SJCRH30 (cell line): ENCODE data around the gene TMEM39A. TPM values are rescaled to one million over a fixed set of nuclear protein-coding genes. Genes with fewer than 3 reads are reported as not detected.

Experiments used
- DNase-seq, 2 experiments: peaks; one replicate each; pipeline ENCODE4 v3.0.0-alpha.2; 2015 to 2020
- H3K27ac ChIP-seq: fragments of 250-450 bp; sonication (Bioruptor Pico); 2 replicates; pipeline ENCODE4 v1.5.1; 2020; ENCODE audit warnings: mild to moderate bottlenecking, moderate library complexity
- H3K27me3 ChIP-seq: fragments of 250-450 bp; sonication (Bioruptor Pico); 2 replicates; pipeline ENCODE4 v1.5.1; 2020; ENCODE audit warnings: mild to moderate bottlenecking, moderate library complexity
- H3K36me3 ChIP-seq: fragments of 250-450 bp; sonication (Bioruptor Pico); 2 replicates; pipeline ENCODE4 v1.5.1; 2020; ENCODE audit warnings: mild to moderate bottlenecking, moderate library complexity
- H3K4me1 ChIP-seq: fragments of 250-450 bp; sonication (Bioruptor Pico); 2 replicates; pipeline ENCODE4 v1.5.1; 2020; ENCODE audit warnings: mild to moderate bottlenecking, moderate library complexity
- H3K4me3 ChIP-seq: fragments of 250-450 bp; sonication (Bioruptor Pico); 2 replicates; pipeline ENCODE4 v1.5.1; 2020; ENCODE audit warnings: mild to moderate bottlenecking, moderate library complexity
- H3K9me3 ChIP-seq: fragments of 250-450 bp; sonication (Bioruptor Pico); replicated peaks from 2 replicates; pipeline ENCODE4 v1.5.1; 2020; ENCODE audit warnings: mild to moderate bottlenecking, moderate library complexity
- total RNA-seq: library from RNA; depleted of rRNA; stranded (reverse); fragments of >200 nt; shearing (Covaris generic); gene quantifications from 2 replicates; pipeline ENCODE4 v1.2.3, GENCODE V29; 2014

The TMEM39A gene
- total RNA-seq, 1 experiment from 2014 or later: 38.7 TPM

DNA sequence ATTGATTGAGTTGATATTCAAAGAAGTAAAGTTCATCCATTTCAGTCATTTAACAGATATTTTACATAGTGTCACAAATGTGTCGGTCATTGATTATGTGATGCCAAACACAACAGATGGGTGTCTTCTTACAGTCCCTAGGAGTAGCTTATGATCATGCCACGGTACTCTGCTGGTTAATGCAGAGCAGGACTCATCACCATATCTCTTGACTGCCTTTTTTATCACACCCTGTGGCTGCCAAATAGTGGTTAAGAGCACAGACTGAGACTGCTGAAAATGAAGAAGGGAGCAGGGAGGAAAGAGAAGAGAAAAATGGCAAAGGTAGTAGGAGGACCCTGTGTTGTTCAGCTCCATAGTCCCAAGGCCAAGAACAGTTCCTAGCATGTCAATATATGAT lies 22.1 kb upstream of the TMEM39A start:
- Histone ChIP-seq H3K4me3 (no peak overlapping the region), H3K27ac (no peak overlapping the region), H3K4me1 (no peaks in the 10 kb centered on the region), H3K36me3 (peaks cover 24% of the 10 kb centered on the region), H3K9me3 (no peaks in the 10 kb centered on the region), H3K27me3 (no peaks in the 10 kb centered on the region)
- no peak for DNase-seq

DNA sequence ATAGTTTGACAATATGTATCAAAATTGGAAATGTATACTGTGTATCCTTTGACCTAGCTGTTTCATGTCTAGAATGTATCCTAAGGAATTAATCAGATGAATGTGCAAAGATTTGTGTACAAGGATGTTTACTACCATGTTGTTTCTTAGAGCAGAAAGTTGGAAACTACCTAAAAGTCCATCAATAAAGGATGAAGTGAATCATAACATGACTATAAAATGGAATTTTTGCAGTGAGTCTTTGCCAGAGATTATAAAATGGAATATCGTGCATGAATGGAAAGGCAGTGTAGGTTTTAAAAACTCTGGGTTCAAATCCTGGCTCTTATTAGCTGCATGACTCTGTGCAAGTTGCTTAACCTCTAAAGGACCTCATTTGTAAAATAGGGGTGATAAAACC lies 19.7 kb upstream of the TMEM39A start:
- Histone ChIP-seq H3K27ac (no peak overlapping the region), H3K4me3 (no peak overlapping the region), H3K9me3 (no peaks in the 10 kb centered on the region), H3K36me3 (peaks cover 25% of the 10 kb centered on the region), H3K4me1 (no peaks in the 10 kb centered on the region), H3K27me3 (no peaks in the 10 kb centered on the region)
- no peak for DNase-seq

DNA sequence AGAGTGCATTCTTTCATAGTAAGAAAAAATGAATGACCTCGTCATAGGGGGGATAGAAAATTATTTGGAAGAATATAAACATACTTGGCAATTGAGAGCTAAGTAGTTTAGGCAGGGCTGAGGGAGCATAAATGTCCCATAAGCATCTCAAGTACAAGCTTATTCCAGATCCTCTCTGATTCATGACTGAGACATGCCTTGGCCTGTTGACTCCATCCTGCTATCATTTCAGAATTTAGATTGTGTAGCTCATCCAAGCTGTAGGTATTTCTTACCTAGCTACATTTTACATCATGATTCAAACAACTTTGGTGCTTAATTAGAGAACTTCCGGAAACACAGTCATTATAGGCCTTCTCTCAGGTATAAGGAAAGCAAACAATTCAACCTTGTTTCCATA lies 17.7 kb upstream of the TMEM39A start:
- DNase-seq: no peak
- Histone ChIP-seq H3K9me3 (no peaks in the 10 kb centered on the region), H3K4me3 (no peak overlapping the region)

DNA sequence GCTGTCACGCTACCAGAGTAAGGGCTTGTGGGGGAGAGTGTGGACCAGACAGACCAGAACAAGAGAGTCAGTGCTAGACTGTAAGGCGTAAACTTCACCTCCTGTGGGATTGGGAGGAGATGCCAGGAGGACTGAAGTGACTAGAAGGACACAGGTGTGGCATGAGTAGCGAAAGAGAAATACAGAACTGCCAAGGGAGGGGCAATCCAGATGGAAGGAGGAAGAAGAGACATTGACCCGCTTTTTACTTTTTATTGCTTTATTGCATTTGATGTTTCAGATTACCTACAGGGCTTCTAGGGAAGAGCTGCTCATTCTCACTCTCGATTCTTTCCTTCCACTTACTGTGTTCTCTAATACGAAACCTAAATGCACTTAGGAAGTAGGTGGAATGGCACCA lies 7.5 kb upstream of the TMEM39A start:
- H3K9me3 ChIP-seq: no peaks in the 10 kb centered on the region
- no peak for DNase-seq
- peaks cover 5% of the 10 kb centered on the region for H3K36me3 ChIP-seq

More for the DNA sequence above, 17.7 kb upstream of the TMEM39A start:
- Histone ChIP-seq H3K27ac (no peak overlapping the region), H3K4me1 (no peaks in the 10 kb centered on the region), H3K27me3 (no peaks in the 10 kb centered on the region), H3K36me3 (peaks cover 17% of the 10 kb centered on the region)

DNA sequence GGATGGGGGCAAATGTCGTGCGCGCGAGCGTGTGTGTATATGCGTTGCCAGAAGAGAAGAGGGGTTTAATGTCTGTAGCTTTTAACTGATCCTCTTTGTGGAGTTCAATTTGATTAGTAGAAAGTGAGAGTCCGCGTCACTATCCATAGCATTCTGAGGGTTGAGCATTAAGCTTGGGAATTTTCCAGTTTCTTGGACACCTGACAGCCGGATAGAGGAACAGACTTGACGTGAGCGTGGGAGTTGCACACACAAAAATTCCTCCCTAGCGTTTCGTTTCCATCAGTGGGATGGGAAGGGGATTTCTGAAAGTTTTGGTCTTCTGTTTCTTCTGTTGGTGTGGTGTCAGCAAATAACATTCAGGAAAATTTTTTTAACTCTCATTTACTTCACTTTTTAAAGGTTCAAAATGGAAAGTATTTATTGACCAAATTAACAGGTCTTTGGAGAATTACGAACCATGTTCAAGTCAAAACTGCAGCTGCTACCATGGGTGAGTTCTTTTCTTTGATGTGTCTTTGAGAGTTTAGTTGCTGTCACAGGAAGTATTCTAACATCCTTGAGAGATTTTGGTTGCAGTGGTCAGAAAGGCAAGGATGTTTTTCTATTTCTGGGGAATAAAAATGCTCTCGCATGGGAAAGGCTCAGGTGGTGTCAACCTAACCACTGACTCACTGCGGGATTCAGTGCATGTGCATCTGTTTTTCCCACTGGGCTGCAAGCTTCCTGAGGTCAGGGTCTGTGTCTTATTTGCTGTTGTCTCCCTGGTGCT lies 6.2 kb upstream of the TMEM39A start:
- Histone ChIP-seq H3K4me1 (no peaks in the 10 kb centered on the region; the same call in 1 of the 2 replicates), H3K4me3 (peak overlapping the region; percentile 94), H3K27ac (peak overlapping the region; percentile 61; the same call in 1 of the 2 replicates), H3K36me3 (no peaks in the 10 kb centered on the region; the same call in none of the 2 replicates), H3K9me3 (no peaks in the 10 kb centered on the region), H3K27me3 (no peaks in the 10 kb centered on the region)
- DNase-seq: no peak

More for the DNA sequence above, 7.5 kb upstream of the TMEM39A start:
- H3K4me1 ChIP-seq: no peaks in the 10 kb centered on the region; the same call in 1 of the 2 replicates
- H3K27ac ChIP-seq: no peak overlapping the region
- no peaks in the 10 kb centered on the region for H3K27me3 ChIP-seq
- no peak overlapping the region for H3K4me3 ChIP-seq

DNA sequence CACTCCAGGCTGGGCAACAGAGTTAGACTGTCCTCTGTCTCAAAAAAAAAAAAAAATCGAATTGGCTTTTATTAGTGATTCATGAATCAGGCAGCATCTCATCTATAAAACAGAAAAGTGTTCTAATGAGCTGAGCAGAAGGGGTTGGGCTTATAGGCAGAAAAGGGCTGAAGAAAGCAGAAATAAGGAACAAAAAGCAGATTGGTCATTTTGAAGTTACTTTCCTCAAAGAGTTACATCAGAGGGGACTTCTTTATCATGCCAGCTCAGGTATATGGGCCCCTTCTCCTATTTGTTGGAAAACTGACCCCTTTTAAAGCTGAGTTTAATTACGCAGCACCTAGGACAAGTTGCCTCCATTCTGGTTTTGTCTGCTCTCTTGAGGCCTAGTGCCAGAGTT lies 4.6 kb upstream of the TMEM39A start:
- Histone ChIP-seq H3K4me3 (peak overlapping the region; percentile 94), H3K4me1 (no peaks in the 10 kb centered on the region; the same call in 1 of the 2 replicates), H3K36me3 (no peaks in the 10 kb centered on the region; the same call in 1 of the 2 replicates), H3K27ac (peak overlapping the region; percentile 61; the same call in 1 of the 2 replicates), H3K9me3 (no peaks in the 10 kb centered on the region), H3K27me3 (no peaks in the 10 kb centered on the region)
- DNase-seq: no peak

DNA sequence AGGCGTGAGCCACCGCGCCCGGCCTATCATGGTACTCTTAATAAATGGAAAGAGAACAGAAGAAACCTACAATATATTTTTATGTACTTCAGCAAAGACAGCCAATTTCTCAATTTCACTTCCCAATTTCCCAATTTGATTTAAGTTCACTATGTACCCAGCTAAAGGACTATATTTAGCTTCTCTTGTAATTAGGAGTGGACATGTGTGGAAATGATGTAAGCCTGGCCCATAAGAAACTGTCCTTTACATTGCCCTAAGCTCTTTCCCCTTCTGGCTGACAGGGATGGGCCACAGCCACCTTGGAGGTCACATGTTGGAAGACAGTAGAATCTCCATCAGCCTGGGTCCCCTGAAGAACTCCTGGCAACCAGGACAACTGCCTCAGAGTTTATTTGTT lies 6.2 kb downstream of the TMEM39A start:
- H3K4me1 ChIP-seq: 0 out of 2 replicates have a peak, but pooled peaks cover 4% of the 10 kb centered on the region
- no peaks in the 10 kb centered on the region for H3K9me3 ChIP-seq
- no peak overlapping the region for H3K27ac ChIP-seq
- H3K36me3 ChIP-seq: peaks cover 80% of the 10 kb centered on the region
- no peak overlapping the region for H3K4me3 ChIP-seq
- H3K27me3 ChIP-seq: no peaks in the 10 kb centered on the region
- DNase-seq: no peak

DNA sequence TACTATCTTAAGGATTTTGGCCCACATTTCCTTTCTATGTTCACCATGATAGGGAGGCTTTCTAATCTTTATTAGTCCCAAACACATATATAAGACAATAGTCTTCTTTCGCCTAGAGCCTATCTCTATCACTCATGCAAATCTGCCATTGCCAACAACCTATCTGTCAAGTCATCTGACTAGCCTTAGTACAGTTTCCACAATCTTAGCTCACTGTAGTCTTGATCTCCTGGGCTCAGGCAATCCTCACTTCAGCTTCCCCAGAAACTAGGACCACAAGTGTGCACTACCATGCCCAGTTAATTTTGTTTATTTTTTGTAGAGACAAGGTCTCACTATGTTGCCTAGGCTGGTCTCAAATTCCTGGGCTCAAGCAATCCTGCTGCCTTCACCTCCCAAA lies 6.9 kb downstream of the TMEM39A start:
- peaks cover 80% of the 10 kb centered on the region for H3K36me3 ChIP-seq
- H3K27ac ChIP-seq: no peak overlapping the region
- no peaks in the 10 kb centered on the region for H3K27me3 ChIP-seq
- no peaks in the 10 kb centered on the region for H3K9me3 ChIP-seq
- no peak overlapping the region for H3K4me3 ChIP-seq
- no peaks in the 10 kb centered on the region for H3K4me1 ChIP-seq
- no peak for DNase-seq

DNA sequence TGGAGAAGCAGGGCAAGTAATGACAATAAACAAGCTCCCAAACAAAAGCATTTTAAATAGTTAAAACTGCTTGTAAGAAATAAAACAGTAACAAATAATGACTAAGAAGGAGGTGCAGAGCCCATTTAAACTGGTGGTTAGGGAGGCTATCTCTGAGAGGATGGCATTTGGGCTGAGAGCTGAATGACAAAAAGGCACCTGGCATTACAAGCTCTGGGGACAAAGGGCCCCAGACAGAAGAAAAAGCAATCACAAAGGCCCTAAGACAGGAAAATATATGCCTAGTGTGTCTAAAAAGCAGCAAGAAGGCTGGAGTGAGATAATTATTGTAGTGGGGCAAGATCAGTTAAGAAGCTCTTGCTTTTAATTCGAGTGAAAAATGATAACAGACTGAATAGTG lies 9.6 kb downstream of the TMEM39A start:
- Histone ChIP-seq H3K4me3 (no peak overlapping the region), H3K27ac (no peak overlapping the region), H3K27me3 (no peaks in the 10 kb centered on the region), H3K9me3 (no peaks in the 10 kb centered on the region), H3K36me3 (peaks cover 78% of the 10 kb centered on the region), H3K4me1 (no peaks in the 10 kb centered on the region)
- DNase-seq: no peak

DNA sequence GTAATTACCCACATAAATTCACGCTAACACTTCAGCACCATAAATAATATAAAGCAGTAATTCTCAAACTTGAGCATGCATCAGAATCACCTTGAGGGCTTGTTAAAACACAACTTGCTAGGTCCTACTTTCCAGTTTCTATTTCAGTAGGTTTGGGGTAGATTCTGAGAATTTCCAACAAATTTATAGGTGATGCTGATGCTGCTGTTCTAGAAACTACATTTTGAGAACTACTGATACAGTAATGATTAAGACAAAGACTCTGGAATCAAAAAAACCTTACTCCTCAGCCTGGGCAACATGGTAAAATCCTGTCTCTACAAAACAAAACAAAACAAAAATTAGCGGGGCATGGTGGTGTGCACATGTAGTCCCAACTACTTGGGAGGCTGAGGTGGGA lies 18.8 kb downstream of the TMEM39A start:
- H3K27me3 ChIP-seq: no peaks in the 10 kb centered on the region
- H3K4me3 ChIP-seq: no peak overlapping the region
- H3K4me1 ChIP-seq: no peaks in the 10 kb centered on the region
- H3K27ac ChIP-seq: no peak overlapping the region
- H3K36me3 ChIP-seq: peaks cover 80% of the 10 kb centered on the region
- no peaks in the 10 kb centered on the region for H3K9me3 ChIP-seq
- DNase-seq: no peak

DNA sequence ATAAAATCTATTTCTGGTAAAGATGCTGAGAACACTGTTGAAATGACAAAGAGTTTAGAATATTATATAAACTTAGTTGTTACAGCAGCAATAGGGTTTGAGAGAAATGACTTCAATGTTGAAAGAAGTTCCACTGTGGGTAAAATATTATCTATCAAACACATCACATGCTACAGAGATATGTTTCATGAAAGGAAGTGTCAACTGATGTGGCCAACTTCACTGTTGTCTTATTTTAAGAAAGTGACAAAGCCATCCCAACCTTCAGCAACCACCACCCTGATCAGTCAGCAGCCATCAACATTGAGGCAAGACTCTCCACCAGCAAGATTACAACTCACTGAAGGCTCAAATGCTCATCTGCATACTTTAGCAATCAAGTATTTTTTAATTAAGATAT lies 20.2 kb downstream of the TMEM39A start:
- no peak for DNase-seq
- no peak overlapping the region for H3K27ac ChIP-seq
- no peaks in the 10 kb centered on the region for H3K4me1 ChIP-seq
- no peak overlapping the region for H3K4me3 ChIP-seq
- H3K9me3 ChIP-seq: no peaks in the 10 kb centered on the region
- peaks cover 72% of the 10 kb centered on the region for H3K36me3 ChIP-seq
- H3K27me3 ChIP-seq: no peaks in the 10 kb centered on the region

DNA sequence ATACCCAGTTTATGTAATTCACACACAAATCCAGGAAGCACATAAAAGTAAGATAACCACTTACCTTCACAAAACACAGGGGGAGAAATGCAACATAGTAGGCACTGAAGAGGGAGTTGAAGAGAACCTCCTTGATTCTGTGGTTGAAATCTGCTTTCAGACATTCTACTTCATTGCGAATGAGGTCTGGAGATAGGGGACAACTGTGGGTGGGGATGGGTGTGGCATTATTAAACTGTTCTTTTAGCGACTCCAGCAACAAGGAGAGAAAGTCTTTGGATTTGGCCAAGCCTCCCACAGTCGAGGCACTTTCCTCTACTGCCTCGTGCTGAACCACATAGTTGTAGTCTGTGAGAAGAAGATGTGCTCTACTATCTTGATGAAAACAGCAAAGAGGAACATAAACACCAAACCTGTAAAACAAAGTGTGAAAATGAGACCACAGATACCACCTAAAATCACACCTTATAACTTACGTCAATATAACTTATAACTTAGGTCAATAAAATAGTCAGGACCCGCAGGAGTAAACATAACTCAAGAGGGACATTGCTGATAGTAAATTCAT lies 25.6 kb downstream of the TMEM39A start:
- no peaks in the 10 kb centered on the region for H3K9me3 ChIP-seq
- H3K4me1 ChIP-seq: no peaks in the 10 kb centered on the region
- no peak overlapping the region for H3K4me3 ChIP-seq
- H3K36me3 ChIP-seq: peaks cover 68% of the 10 kb centered on the region
- DNase-seq: no peak
- no peaks in the 10 kb centered on the region for H3K27me3 ChIP-seq
- H3K27ac ChIP-seq: no peak overlapping the region

DNA sequence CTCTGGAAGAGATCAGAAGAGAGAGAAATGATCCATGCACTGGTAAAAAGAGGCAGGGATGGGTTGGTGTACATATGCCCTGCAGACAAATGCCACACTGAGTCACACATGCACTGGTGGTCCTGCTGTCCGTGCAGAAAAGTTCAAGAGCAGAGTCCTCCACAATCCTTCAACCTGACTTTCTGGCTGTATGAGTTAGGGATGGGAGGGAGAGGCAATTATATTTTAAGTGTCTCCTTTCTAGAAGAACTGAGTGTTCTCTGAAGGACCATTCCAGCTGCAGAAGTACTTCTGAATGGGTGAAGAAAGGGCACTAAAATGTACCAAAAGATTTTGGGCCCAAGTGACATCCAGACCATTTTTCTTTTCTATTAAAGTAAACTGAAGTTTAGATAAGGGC lies 26.4 kb downstream of the TMEM39A start:
- no peaks in the 10 kb centered on the region for H3K4me1 ChIP-seq
- no peak overlapping the region for H3K27ac ChIP-seq
- no peak for DNase-seq
- no peaks in the 10 kb centered on the region for H3K9me3 ChIP-seq
- peaks cover 69% of the 10 kb centered on the region for H3K36me3 ChIP-seq
- no peaks in the 10 kb centered on the region for H3K27me3 ChIP-seq
- H3K4me3 ChIP-seq: no peak overlapping the region

DNA sequence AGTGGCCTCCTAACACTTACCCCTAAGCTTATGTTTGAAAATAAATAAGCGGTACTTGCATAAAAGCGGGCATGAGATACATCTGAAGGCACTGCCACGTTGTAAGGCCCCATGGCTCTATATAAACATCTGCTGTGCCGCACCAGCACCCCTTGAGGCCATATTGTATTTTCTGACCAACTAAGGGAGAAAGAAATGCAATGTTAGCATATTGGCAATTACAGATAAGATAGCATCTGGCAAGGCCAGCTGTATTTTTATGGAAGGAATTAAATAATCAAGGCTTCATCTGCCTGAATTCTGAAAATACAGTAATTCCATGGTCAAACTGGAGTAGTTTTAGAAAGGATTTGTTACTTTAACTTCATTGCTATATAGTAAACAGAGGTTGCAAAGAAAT lies 28.7 kb downstream of the TMEM39A start:
- Histone ChIP-seq H3K4me1 (no peaks in the 10 kb centered on the region), H3K4me3 (no peak overlapping the region), H3K27ac (no peak overlapping the region), H3K36me3 (peaks cover 83% of the 10 kb centered on the region), H3K27me3 (no peaks in the 10 kb centered on the region), H3K9me3 (no peaks in the 10 kb centered on the region)
- DNase-seq: no peak

DNA sequence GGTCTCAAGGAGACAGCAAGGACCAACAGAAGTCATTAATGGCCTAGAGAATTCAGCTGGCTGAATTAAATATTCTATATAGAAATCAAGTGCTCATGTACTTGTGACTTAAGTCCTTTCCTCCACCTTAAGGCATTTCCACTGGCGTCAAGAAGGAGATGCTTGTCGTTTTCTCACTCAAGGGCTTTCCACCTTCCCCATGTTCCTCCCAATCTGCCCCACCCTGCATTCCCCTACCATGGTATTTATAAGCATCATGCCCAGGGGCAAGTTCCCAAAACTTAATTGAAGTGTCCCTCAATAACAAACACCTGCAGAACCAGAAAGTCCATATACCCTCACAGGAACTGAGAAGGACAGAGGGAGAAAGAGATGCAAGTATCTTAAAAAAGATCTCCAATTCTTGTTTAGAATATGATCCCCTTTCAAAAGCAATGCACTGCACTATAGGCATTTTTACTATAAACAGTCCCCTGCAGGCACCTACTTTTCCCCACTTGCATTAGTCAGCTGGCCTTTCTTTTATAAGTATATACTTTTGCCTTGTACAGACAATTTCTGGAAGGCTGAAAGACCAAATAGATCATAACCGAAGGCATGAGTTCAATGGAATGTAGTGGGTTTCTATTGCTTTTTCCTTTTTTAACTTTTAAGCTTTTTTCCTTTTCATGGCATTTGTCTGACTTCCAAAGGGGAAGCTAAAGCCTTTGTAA lies 29.6 kb downstream of the TMEM39A start:
- Histone ChIP-seq H3K27me3 (no peaks in the 10 kb centered on the region), H3K27ac (no peak overlapping the region)
- no peak for DNase-seq

More for the DNA sequence above, 29.6 kb downstream of the TMEM39A start:
- peaks cover 88% of the 10 kb centered on the region for H3K36me3 ChIP-seq
- no peaks in the 10 kb centered on the region for H3K4me1 ChIP-seq
- H3K9me3 ChIP-seq: peaks cover 2% of the 10 kb centered on the region
- H3K4me3 ChIP-seq: no peak overlapping the region
